Uterus (tissue), 2 donors: ENCODE data around the gene GLRA3.

Experiments used
- POLR2A ChIP-seq, 2 donors: fragments of 450-650 bp; IDR thresholded peaks; one replicate each; pipeline ENCODE4 v1.6.1; 2016; ENCODE audit warnings: antibody characterized with exemption in 2 of 2, mild to moderate bottlenecking in 1 of 2, moderate library complexity in 1 of 2
- TF ChIP-seq, protein P1 (sequence below), 4 experiments: fragments of 200-600 bp in 2 of 4; fragments of 450-650 bp in 2 of 4; sonication (generic) in 2 of 4; IDR thresholded peaks; one replicate each; pipeline ENCODE4 v1.5.1; 2016 to 2019; ENCODE audit warnings: antibody characterized with exemption in 4 of 4, mild to moderate bottlenecking in 2 of 4, moderate library complexity in 1 of 4

DNA sequence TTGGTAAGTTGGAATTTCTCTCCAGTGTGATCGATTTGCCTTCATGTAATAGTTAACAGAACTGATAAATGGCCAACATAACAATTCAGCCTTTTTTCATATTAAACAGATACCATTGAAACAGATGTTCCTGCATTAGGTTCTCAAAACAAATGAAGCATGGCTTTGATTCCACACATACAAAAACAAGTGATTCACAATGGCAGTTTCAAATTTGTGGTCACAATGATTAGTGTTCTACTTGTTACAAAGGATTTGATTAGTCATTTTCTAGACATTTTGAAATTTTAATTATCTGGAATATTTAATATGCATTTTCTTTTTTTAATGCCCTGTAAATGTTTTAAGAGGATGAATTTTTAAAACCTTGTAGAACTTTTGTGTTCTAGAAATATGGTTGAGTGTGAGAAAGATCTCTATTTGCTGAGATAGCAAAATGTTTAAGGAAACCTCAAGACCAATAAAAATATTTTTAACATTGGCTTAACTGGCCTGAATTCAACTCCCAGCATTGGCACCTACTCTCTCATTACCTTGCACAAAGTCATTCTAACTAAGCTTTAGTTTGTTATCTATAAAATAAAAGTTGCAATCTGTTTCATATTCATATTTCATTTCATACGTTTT, 18.9 kb upstream of the GLRA3 start:
- TF ChIP-seq, protein P1, sequence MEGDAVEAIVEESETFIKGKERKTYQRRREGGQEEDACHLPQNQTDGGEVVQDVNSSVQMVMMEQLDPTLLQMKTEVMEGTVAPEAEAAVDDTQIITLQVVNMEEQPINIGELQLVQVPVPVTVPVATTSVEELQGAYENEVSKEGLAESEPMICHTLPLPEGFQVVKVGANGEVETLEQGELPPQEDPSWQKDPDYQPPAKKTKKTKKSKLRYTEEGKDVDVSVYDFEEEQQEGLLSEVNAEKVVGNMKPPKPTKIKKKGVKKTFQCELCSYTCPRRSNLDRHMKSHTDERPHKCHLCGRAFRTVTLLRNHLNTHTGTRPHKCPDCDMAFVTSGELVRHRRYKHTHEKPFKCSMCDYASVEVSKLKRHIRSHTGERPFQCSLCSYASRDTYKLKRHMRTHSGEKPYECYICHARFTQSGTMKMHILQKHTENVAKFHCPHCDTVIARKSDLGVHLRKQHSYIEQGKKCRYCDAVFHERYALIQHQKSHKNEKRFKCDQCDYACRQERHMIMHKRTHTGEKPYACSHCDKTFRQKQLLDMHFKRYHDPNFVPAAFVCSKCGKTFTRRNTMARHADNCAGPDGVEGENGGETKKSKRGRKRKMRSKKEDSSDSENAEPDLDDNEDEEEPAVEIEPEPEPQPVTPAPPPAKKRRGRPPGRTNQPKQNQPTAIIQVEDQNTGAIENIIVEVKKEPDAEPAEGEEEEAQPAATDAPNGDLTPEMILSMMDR (IDR thresholded peaks at IDR 0.05) = no peak
- no peak for TF ChIP-seq POLR2A (IDR thresholded peaks at IDR 0.05)
